Calu3 (cell line): Measurements from ENCODE around the gene F10. TPM values are rescaled to one million over a fixed set of nuclear protein-coding genes. Genes with fewer than 3 reads are reported as not detected.
"Not testable (repeated sequence)": the region's sequence is repeated elsewhere in the genome, so short reads cannot be mapped to it uniquely, and the experiment has no call there.

Experiments used
- BruUV-seq: library from RNA; stranded (reverse); fragments of 400-500 nt; replicated peaks from 2 replicates; lab custom pipeline; 2021; lab: Mats Ljungman, UMichigan
- CTCF ChIA-PET: fragments of 300-600 bp; sonication (Branson Sonifier 250); formaldehyde crosslinking; loops from one replicate; lab custom pipeline; 2022; ENCODE audit warnings: antibody characterized with exemption; lab: Charles Lee
- DNase-seq: peaks from one replicate; pipeline ENCODE4 v3.0.0; 2022
- H3K27ac Mint-ChIP-seq: one replicate; pipeline ENCODE4 v1.8.0; 2022; ENCODE audit warnings: mixed read lengths; ENCODE audit not compliant: unreplicated experiment
- H3K27me3 Mint-ChIP-seq: one replicate; pipeline ENCODE4 v1.8.0; 2022; ENCODE audit warnings: mixed read lengths; ENCODE audit not compliant: unreplicated experiment
- H3K36me3 Mint-ChIP-seq: one replicate; pipeline ENCODE4 v1.8.0; 2022; ENCODE audit warnings: mild to moderate bottlenecking, moderate library complexity, mixed read lengths; ENCODE audit not compliant: insufficient read depth, unreplicated experiment
- H3K4me1 Mint-ChIP-seq: one replicate; pipeline ENCODE4 v1.8.0; 2022; ENCODE audit warnings: mild to moderate bottlenecking, low read depth, mixed read lengths; ENCODE audit not compliant: unreplicated experiment
- H3K4me3 Mint-ChIP-seq: one replicate; pipeline ENCODE4 v1.8.0; 2022; ENCODE audit warnings: mild to moderate bottlenecking, low read depth, moderate library complexity, mixed read lengths; ENCODE audit not compliant: unreplicated experiment
- H3K9me3 Mint-ChIP-seq: one replicate; pipeline ENCODE4 v1.8.0; 2022; ENCODE audit warnings: low read depth, mixed read lengths; ENCODE audit not compliant: unreplicated experiment
- CTCF ChIP-seq: fragments of 200-600 bp; IDR thresholded peaks from one replicate; pipeline ENCODE4 v1.8.0; 2022; ENCODE audit warnings: antibody characterized with exemption; ENCODE audit not compliant: unreplicated experiment
- intact Hi-C: fragments of 100-400 bp; cut with micrococcal nuclease; formaldehyde crosslinking; loops from one replicate; pipeline ENCODE4 v1.10.0; 2022; ENCODE audit not compliant: unreplicated experiment
- total RNA-seq: library from RNA; stranded (reverse); gene quantifications from 2 replicates; pipeline ENCODE4 v1.2.3, GENCODE V29; 2022

Gene F10
- total RNA-seq, 1 experiment from 2014 or later, result not detected

GRCh38 chr13:113110852-113111315, 11.7 kb upstream of the F10 start:
- no peak for TF ChIP-seq CTCF
- Mint-ChIP-seq H3K9me3 (no peaks in the 10 kb centered on the region), H3K4me3 (no peak overlapping the region), H3K27me3 (no peaks in the 10 kb centered on the region), H3K4me1 (no peaks in the 10 kb centered on the region), H3K36me3 (no peaks in the 10 kb centered on the region), H3K27ac (no peak overlapping the region)
- intact Hi-C loops, result no loop called here
- CTCF ChIA-PET, result no interaction called here
- no peak for DNase-seq
- no TSS peak for BruUV-seq

DNA sequence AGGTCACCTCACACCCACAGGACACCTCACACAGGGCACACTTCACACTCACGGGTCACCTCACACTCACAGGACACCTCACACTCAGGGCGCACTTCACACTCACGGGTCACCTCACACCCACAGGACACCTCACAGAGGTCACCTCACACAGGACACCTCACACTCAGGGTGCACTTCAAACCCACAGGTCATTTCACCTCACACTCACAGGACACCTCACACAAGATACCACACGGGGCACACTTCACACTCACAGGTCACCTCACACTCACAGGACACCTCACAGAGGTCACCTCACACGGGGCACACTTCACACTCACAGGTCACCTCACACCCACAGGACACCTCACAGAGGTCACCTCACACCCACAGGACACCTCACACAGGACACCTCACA, 10.8 kb upstream of the F10 start:
- CTCF ChIA-PET, DNase-seq: not testable (repeated sequence)

DNA sequence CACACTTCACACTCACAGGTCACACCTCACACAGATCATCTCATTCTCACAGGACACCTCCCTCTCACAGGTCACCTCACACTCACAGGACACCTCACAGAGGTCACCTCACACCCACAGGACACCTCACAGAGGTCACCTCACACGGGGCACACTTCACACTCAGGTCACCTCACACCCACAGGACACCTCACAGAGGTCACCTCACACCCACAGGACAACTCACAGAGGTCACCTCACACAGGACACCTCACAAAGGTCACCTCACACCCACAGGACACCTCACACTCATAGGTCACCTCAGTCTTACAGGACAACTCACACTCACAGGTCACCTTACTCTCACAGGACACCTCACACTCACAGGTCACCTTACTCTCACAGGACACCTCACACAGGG, 10.1 kb upstream of the F10 start:
- intact Hi-C loops, H3K36me3 Mint-ChIP-seq, H3K27me3 Mint-ChIP-seq, BruUV-seq, DNase-seq, H3K4me1 Mint-ChIP-seq, CTCF ChIA-PET, H3K27ac Mint-ChIP-seq, H3K4me3 Mint-ChIP-seq, H3K9me3 Mint-ChIP-seq: not testable (repeated sequence)

More for the DNA sequence above, 10.8 kb upstream of the F10 start:
- H3K9me3 Mint-ChIP-seq, BruUV-seq, H3K27ac Mint-ChIP-seq, H3K4me1 Mint-ChIP-seq, H3K36me3 Mint-ChIP-seq, H3K4me3 Mint-ChIP-seq, intact Hi-C loops, H3K27me3 Mint-ChIP-seq: not testable (repeated sequence)

DNA sequence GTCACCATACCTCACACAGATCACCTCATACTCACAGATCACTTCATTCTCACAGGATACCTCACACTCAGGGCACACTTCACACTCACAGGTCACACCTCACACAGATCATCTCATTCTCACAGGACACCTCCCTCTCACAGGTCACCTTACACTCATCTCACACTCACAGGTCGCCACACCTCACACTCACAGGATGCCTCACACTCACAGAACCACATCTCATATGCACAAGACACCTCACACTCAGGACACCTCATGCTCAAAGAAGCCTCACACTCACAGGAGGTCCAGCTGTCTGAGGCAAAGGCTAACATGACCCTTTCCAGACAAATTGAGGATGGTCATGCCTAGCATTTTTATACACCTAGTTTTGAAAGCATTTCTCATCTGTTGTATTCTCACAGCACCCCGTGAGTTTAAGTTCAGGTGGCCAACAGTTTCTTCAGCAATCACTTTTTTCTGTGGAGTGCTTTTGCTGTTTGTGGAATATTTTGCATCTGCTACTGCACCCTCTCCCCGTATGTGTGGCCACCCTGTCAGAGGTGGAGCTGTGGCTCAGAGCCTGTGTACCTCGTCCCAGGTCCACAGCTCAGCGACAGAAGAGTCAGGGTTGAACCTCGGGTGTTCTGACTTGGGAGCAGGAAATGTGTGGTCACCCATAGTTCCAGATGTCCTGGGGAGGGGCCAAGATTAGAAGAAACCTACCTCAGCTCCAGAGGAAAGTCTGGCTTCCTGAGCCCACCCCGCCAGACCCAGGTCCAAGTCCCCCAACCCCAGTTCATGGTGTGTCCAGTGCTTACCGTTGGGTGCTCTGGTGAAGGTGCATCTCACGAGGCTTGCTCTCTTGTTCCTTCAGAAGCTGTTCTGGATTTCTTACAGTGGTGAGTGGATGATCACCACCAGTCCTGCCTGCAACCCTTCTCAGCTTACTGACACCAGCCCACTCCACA, 9.4 kb upstream of the F10 start:
- intact Hi-C loops, result no loop called here
- Mint-ChIP-seq H3K27ac (no peak overlapping the region), H3K9me3 (no peaks in the 10 kb centered on the region), H3K36me3 (no peaks in the 10 kb centered on the region), H3K4me1 (no peaks in the 10 kb centered on the region), H3K27me3 (no peaks in the 10 kb centered on the region), H3K4me3 (no peak overlapping the region)
- DNase-seq, result no peak
- CTCF ChIA-PET, result no interaction called here
- TF ChIP-seq CTCF, result no peak
- BruUV-seq, result no TSS peak

DNA sequence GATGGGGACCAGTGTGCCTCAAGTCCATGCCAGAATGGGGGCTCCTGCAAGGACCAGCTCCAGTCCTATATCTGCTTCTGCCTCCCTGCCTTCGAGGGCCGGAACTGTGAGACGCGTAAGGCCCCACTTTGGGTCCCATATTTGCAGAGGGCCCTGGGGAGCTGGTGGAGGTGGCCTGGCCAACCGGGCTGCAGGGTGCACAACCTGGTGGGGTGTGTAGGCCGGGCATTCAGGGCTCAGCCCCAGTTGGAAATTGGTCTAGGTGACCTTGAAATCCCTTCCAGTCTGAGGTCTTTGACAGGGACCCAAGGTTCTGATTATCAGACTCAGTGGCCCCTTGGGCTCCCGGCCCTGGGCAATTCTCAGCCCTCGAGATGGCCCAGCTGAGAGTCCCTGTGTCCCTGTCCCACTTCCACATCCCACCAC, 8.7 kb upstream of the F10 start:
- Mint-ChIP-seq H3K27me3 (peaks cover 2% of the 10 kb centered on the region), H3K4me3 (no peak overlapping the region), H3K27ac (no peak overlapping the region), H3K9me3 (no peaks in the 10 kb centered on the region), H3K36me3 (no peaks in the 10 kb centered on the region), H3K4me1 (no peaks in the 10 kb centered on the region)
- DNase-seq, result no peak
- TF ChIP-seq CTCF, result no peak
- intact Hi-C loops, result no loop called here
- CTCF ChIA-PET, result no interaction called here
- no TSS peak for BruUV-seq
